ENCODE measurements around the gene TMEM98.
"Not testable (repeated sequence)": the region's sequence is repeated elsewhere in the genome, so short reads cannot be mapped to it uniquely, and the experiment has no call there.

The TMEM98 gene

GRCh38 chr17:32914181-32914580 lies 13.8 kb upstream of the TMEM98 start:
- in situ Hi-C loops (cut with MboI; ENCODE audit: low sequenced_read_pairs), result no loop called here

DNA sequence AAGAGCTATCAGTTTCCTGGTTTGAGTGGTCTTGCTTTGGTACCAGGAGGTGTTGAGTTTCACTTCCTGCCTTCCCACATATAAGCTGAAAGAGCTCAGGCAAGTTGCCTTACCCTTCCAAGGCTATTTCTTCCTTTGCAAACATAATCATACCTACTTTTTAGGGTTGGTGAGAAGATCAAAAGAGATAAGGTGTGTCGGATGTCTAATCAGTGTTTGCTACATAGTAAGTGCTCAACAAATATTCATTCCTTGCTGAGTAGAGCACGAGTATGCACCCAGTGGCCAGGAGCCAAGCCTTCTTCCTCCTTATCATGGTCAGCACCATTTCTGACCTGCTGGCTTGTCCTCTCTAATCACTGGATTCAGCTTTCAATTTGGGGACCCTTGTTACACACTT lies 12.7 kb upstream of the TMEM98 start:
- in situ Hi-C loops (cut with MboI; ENCODE audit: low sequenced_read_pairs), result no loop called here

DNA sequence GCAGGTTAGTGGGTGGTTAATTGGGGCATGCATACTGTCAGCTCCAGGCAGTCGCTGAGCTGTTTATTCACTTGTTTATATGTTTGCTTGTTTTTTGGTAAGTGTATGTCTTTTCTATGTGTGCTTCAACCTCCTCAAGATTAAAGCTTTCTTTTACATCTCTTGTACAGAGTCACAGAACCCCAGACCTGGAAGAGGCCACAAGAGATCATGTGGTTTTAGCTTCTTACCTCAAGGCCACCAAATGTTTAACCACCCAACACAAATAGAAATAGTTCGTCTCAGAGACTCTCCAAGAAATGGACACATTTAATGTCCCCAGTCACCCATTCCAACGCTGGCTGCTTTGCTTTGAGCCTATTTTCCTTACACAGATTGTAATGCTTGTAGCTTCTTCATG lies 11.8 kb upstream of the TMEM98 start:
- in situ Hi-C loops (cut with MboI; ENCODE audit: low sequenced_read_pairs), result no loop called here

DNA sequence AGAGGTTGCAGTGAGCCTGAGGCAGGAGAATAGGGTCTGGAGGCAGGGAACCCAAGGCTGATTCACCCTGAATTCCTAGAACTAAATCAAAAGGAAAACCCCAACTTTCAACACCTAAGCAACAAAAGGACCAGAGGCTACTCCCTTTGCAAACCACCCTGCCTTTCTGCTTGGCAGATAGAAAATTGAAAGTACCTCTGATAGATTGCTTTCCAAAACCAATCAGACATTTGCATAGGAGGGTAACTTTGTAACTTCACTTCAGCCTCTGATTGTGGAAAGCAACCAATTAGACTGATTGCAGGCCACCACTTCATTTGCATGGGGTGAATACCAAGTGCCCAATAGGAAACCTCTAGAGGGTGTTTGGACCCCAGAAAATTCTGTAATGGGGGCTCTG lies 10.9 kb upstream of the TMEM98 start:
- in situ Hi-C loops (cut with MboI; ENCODE audit: low sequenced_read_pairs), result no loop called here

DNA sequence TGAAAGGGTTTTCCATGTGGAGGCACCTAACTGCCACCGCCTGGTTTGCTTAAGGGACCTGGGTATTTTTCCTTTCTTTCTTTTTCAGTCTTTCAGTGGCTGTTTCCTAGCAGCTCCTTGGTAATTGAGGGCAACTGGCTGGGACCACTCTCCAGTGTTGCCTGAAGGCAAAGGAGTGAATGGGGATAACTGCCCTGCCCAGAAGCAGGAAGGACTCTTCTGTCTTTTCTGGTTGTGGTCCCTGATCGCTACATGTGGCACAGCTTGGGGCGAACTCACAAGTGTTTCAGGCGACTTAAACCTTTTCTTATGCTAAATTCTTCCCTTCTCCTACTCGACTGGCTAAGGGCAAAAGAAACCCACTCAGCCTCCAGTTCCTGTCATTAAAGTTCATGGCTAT lies 10.1 kb upstream of the TMEM98 start:
- in situ Hi-C loops (cut with MboI; ENCODE audit: low sequenced_read_pairs), result no loop called here

GRCh38 chr17:32919876-32920275 lies 8.1 kb upstream of the TMEM98 start:
- in situ Hi-C loops (cut with MboI; ENCODE audit: low sequenced_read_pairs), result not testable (repeated sequence)

DNA sequence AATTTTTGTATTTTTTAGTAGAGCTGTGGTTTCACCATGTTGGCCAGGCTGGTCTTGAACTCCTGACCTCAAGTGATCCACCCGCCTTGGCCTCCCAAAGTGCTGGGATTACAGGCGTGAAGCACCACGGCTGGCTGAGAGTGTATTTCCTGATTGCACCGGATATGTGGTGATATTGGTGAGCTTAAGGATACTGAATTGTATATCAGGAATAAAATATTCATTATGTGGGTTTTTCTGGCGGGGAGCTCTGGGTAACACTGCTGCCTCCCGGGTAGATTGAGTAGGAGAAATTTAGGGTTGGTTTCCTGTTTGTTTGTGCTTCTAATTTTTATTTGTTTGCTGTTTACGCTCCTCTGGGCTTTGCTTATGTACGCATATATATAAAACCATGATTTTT lies 7.7 kb upstream of the TMEM98 start:
- in situ Hi-C loops (cut with MboI; ENCODE audit: low sequenced_read_pairs), result no loop called here

GRCh38 chr17:32921017-32921416 lies 6.9 kb upstream of the TMEM98 start:
- in situ Hi-C loops (cut with MboI; ENCODE audit: low sequenced_read_pairs), result no loop called here

GRCh38 chr17:32923905-32924304 lies 4.0 kb upstream of the TMEM98 start:
- in situ Hi-C loops (cut with MboI; ENCODE audit: low sequenced_read_pairs), result not testable (repeated sequence)

GRCh38 chr17:32926183-32926582 lies 1.8 kb upstream of the TMEM98 start:
- in situ Hi-C loops (cut with MboI; ENCODE audit: low sequenced_read_pairs), result no loop called here

DNA sequence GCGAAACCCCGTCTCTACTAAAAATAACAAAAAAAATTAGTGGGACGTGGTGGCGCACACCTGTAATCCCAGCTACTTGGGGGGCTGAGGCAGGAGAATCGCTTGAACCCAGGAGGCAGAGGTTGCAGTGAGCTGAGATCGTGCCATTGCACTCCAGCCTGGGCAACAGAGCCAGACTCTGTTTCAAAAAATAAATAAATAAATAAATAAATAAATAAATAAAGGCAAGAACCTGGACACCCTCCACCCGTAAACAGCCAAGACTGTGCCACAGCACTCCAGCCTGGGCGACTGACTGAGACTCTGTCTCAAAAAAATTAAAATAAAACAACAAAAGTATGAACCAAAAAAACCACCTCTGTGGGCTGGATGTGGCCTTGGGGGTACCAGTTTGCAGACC lies 1.2 kb upstream of the TMEM98 start:
- in situ Hi-C loops (cut with MboI; ENCODE audit: low sequenced_read_pairs), result not testable (repeated sequence)

DNA sequence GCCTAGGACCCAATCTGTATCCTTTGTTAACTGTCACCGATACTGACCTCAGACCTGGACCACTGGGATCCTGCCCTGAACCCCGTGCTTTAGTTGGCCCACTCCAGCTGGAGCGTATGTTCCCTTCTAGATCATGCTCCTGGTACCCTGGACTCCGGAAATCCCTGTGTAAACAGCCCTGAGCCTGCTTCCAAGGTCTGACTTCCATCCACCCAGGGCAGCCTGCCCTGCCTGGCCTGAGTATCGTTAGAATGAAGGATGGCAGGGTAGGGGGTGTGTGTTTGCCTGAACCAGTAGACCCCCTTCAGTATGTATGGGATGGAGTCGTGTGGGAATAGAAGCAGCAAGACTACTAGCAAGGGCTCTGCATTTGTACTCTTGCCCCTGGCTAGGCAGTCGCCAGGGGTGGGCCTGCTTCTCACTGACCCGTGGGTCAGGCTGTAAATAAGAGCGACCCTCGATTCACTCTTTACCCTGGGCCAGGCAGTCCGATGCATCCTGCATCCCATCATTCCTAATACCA lies 691 bp upstream of the TMEM98 start:
- in situ Hi-C loops (cut with MboI; ENCODE audit: low sequenced_read_pairs), result no loop called here

DNA sequence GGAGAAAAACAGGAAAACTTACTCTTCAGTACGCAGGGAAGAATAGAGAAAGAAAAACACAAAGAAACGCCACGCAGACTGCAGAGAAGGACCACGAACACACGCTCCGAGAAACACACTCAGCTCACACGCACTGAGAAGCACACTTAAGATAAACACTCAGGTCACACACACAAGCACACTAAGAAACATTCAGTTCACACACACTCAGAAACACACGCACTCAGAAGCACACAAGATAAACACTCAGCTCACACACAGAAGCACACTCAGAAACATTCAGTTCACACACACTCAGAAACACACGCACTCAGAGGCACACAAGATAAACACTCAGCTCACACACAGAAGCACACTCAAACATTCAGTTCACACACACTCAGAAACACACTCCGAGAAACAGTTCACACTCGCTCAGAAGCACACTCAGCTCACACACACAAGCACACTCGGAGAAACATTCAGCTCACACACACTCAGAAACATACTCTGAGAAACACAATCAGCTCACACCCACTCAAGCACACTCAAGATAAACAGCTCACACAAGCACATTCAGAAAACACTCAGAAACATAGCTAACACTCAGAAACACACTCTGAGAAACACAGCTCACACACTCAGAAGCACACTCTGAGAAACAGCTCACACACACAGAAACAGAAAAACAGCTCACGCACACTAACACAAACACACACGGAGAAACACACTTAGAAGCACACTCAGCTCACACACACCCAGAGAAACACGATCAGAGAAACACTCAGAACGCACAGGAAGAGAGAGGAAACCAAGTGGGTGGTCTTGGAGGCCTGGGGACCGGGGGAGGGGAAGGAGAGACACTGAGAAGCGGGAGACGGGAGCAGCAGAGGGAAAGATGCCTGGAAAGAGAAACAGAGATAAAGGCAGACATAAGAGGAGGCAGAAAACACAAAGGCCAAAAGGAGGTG lies 908 bp downstream of the TMEM98 start:
- in situ Hi-C loops (cut with MboI; ENCODE audit: low sequenced_read_pairs), result no loop called here

DNA sequence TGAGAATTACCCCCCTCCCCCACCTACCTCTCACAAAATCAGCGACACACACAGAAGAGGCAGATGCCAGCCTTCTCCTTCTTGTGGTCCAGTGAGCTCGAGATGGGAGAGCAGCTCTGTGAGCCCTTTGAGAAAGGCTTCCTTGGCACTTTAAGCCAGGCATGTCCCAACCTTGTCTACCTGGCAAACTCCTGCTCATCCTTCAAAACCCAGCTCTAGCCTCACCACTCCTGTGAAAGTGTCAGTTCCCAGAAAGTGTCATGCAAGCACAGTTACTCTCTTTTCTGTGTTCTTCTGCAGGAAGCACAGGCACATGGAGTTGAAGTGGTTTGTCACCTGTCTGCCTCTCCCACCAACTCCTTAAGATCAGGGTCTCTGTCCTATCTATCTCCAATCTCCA lies 1.6 kb downstream of the TMEM98 start:
- in situ Hi-C loops (cut with MboI; ENCODE audit: low sequenced_read_pairs), result no loop called here

- in situ Hi-C loops (cut with MboI; ENCODE audit: low sequenced_read_pairs), result no loop called here
Observed at GRCh38 chr17:32930512-32930911, 2.6 kb downstream of the TMEM98 start.

DNA sequence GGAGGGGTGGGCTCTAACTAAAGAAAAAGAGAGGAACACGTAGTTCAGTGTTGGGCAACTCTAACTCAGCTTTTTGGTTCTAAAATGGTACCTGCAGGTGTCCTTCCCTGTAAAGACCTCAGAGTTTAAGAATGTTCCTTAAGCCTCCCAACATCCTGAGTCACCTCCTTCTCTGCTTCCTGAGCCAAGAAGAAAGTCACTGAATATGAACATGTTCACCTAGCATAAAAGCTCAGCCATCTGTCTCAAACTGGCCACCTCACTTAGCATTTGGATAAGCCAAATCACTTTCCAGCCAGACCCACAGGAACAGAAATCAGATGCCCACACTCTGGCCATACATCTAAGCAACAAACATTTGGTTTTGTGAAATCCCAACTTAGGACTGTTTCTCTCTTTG lies 3.7 kb downstream of the TMEM98 start:
- in situ Hi-C loops (cut with MboI; ENCODE audit: low sequenced_read_pairs), result no loop called here

GRCh38 chr17:32933881-32934280 lies 5.9 kb downstream of the TMEM98 start:
- in situ Hi-C loops (cut with MboI; ENCODE audit: low sequenced_read_pairs), result no loop called here

DNA sequence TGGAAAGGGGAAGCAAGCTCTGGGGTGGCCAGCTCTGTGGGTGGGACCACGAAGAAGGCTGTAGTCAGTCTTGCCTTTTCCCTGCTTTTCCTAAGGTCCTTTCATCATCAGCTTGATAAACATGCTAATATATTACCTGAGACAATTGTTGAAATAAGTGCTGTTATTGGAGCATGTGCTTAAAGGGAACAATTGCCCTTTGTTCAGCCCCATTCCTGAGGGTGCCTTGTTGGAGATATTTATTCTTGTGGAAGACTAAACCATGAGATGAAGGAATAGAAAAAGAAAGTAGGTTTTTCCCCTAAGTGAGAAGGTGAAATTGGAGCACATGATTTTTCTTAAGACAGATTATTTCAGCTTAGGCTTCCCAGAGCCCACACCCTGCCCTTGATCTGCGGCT lies 7.8 kb downstream of the TMEM98 start:
- in situ Hi-C loops (cut with MboI; ENCODE audit: low sequenced_read_pairs), result no loop called here

- in situ Hi-C loops (cut with MboI; ENCODE audit: low sequenced_read_pairs), result no loop called here
Observed at GRCh38 chr17:32936186-32936893, 8.4 kb downstream of the TMEM98 start.

DNA sequence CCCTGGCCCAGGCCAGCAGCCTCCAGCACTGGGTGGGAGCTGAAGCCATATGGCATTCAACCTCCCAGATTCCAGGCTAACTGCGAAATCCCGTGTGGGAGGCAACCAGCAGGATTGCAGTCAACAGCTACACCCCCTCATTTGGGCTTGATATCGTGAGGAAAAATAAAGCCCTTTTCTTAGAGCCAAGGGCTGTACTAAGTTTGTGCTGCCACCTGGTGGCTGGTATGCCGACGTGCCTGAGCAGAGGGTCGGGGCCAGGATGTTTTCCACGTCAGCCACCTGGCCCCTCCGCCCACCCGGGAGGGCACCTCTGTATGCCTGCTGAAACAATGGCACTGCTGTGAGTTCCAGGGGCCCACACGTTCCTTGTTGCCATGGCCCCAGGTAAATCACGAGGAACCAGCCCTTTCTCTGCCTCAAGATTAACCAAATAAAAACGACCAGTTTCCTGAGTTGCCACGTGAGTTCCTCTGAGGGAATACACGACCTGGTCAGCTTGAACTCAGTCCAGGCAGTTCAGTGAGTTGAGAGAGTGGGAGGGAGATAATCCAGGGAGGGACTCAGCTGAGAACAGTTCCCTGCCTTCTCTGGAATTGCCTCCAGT lies 9.0 kb downstream of the TMEM98 start:
- in situ Hi-C loops (cut with MboI; ENCODE audit: low sequenced_read_pairs), result no loop called here

- in situ Hi-C loops (cut with MboI; ENCODE audit: low sequenced_read_pairs), result no loop called here
Observed at GRCh38 chr17:32940706-32941390, 12.9 kb downstream of the TMEM98 start.

Measured in HL-60/S4 (cell line).